Ovary (tissue), 9 donors: ENCODE measurements around the gene FOXP1. TPM values are rescaled to one million over a fixed set of nuclear protein-coding genes. Genes with fewer than 3 reads are reported as not detected.
A peak's percentile ranks its signal among the peaks of the same experiment; 100 is the strongest.

Experiments
- DNase-seq, 5 donors: peaks; one replicate each; pipeline ENCODE4 v3.0.0-alpha.2; 2019 to 2020
- H3K27ac ChIP-seq, 2 donors: fragments of 200-600 bp; one replicate each; pipeline versions ENCODE4 v1.5.1 to v1.8.0; 2019 to 2022
- H3K27me3 ChIP-seq: fragments of 200-600 bp; one replicate; pipeline ENCODE4 v1.8.0; 2022
- H3K36me3 ChIP-seq: fragments of 200-600 bp; sonication (generic); one replicate; pipeline ENCODE4 v1.5.1; 2019
- H3K4me1 ChIP-seq: one replicate; pipeline ENCODE4 v1.8.1; 2013; ENCODE audit warnings: mild to moderate bottlenecking, moderate library complexity; ENCODE audit not compliant: insufficient read depth
- H3K4me3 ChIP-seq: fragments of 200-600 bp; sonication (generic); one replicate; pipeline ENCODE4 v1.5.1; 2017
- H3K9me3 ChIP-seq, 2 donors: fragments of 200-600 bp in 1 of 2; sonication (generic) in 1 of 2; one replicate each; pipeline versions ENCODE4 v1.5.1 to v1.8.1; 2013 to 2019; ENCODE audit warnings: mild to moderate bottlenecking in 1 of 2, moderate library complexity in 1 of 2
- CTCF ChIP-seq, 3 donors: fragments of 450-650 bp in 2 of 3; fragments of 200-600 bp in 1 of 3; IDR thresholded peaks; one replicate each; pipeline versions ENCODE4 v1.5.1 to v1.8.0; 2016 to 2022; ENCODE audit warnings: antibody characterized with exemption in 3 of 3, mild to moderate bottlenecking in 1 of 3
- EP300 ChIP-seq: sonication (generic); formaldehyde crosslinking; IDR thresholded peaks from one replicate; pipeline ENCODE4 v1.6.1; 2017; ENCODE audit warnings: antibody characterized with exemption
- POLR2A ChIP-seq: fragments of 450-650 bp; IDR thresholded peaks from one replicate; pipeline ENCODE4 v1.6.1; 2017; ENCODE audit warnings: antibody characterized with exemption, mild to moderate bottlenecking, moderate library complexity
- WGBS, 3 donors: extraction: QIAGEN DNeasy Blood & Tissue Kit in 1 of 3; methylation state at CpG; one replicate each; pipeline versions ENCODE4 v1.1.5 to v1.1.7; 2013 to 2017; 5-methylcytosine and 5-hydroxymethylcytosine counted together
- intact Hi-C, 4 donors: fragments of 100-400 bp; cut with DNase I; formaldehyde crosslinking; loops; one replicate each; pipeline versions ENCODE4 v1.11.0 to v1.15.1; 2022 to 2023
- polyA plus RNA-seq, 2 donors: library from polyadenylated mRNA; stranded (reverse); fragments of 200-250 nt in 1 of 2; fragments of 350-450 nt in 1 of 2; fragmentation: Illumina TruSeq in 1 of 2; extraction: RNeasy Lipid Tissue Mini Kit (QIAGEN cat#74804) in 1 of 2; gene quantifications; one replicate each; pipeline ENCODE4 v1.2.3, GENCODE V29; 2013 to 2014
- total RNA-seq, 7 donors: library from RNA; depleted of rRNA in 2 of 7; stranded (reverse); fragments of >200 nt in 2 of 7; fragmentation: NEBNext Ultra II Directional in 3 of 7; extraction: Animal tissue kit (Norgen Biotek cat#: 25700) in 3 of 7; gene quantifications; one replicate each; pipeline versions ENCODE4 v1.1.0 to v1.2.4, GENCODE V29; 2016 to 2023
- donor health status: DM: no; HTN: no; CAD: no; lungs with moderate emphysema.
- donor health status: DM: no; HTN: no; CAD: no.
- donor health status: Bipolar disorder and iron deficiency.
- donor health status: DM: yes; HTN: yes; CAD: no.
- donor health status: DM: no; HTN: no; CAD: no.
- donor health status: DM: yes; HTN: yes; CAD: no.

FOXP1 gene
- total and polyA plus RNA-seq, 9 donors, result 31.7 to 126 (median 114) TPM

- WGBS, 3 donors, result 95 to 98% (median 97%) methylated on average over 2 of the region's 2 CpGs
- Histone ChIP-seq H3K27ac (no peak overlapping the region), H3K27me3 (no peaks in the 10 kb centered on the region), H3K4me3 (no peak overlapping the region), H3K36me3 (no peaks in the 10 kb centered on the region), H3K9me3 (no peaks in the 10 kb centered on the region), H3K4me1 (peaks cover 5% of the 10 kb centered on the region)
- intact Hi-C loops, result no loop called here
- DNase-seq, result no peak
- TF ChIP-seq EP300 (no peak), POLR2A (no peak), CTCF (IDR thresholded peaks at IDR 0.05) (no peak)
Observed at GRCh38 chr3:71315431-71315830, 268.1 kb downstream of the FOXP1 start.

- TF ChIP-seq EP300 (no peak), POLR2A (no peak), CTCF (IDR thresholded peaks at IDR 0.05) (no peak)
- intact Hi-C loops, result no loop called here
- no peaks in the 10 kb centered on the region for H3K36me3 ChIP-seq
- H3K4me1 ChIP-seq, result peaks cover 1% of the 10 kb centered on the region
- H3K4me3 ChIP-seq, result no peak overlapping the region
- no peak overlapping the region for H3K27ac ChIP-seq
- WGBS, 3 donors, result 99 to 100% (median 99%) methylated on average over 2 of the region's 2 CpGs
- DNase-seq, result no peak
- no peaks in the 10 kb centered on the region for H3K27me3 ChIP-seq
- H3K9me3 ChIP-seq, result no peaks in the 10 kb centered on the region
Observed at GRCh38 chr3:71313844-71314243, 269.7 kb downstream of the FOXP1 start.

GRCh38 chr3:71312461-71312860 is 271.1 kb downstream of the FOXP1 start:
- Histone ChIP-seq H3K4me1 (peaks cover 4% of the 10 kb centered on the region), H3K27ac (no peak overlapping the region), H3K36me3 (no peaks in the 10 kb centered on the region), H3K4me3 (no peak overlapping the region), H3K27me3 (no peaks in the 10 kb centered on the region), H3K9me3 (no peaks in the 10 kb centered on the region)
- intact Hi-C loops, result no loop called here
- TF ChIP-seq EP300 (no peak), CTCF (IDR thresholded peaks at IDR 0.05) (no peak), POLR2A (no peak)
- no peak for DNase-seq
- WGBS, 3 donors, result 84 to 94% (median 90%) methylated on average over 5 of the region's 5 CpGs

DNA sequence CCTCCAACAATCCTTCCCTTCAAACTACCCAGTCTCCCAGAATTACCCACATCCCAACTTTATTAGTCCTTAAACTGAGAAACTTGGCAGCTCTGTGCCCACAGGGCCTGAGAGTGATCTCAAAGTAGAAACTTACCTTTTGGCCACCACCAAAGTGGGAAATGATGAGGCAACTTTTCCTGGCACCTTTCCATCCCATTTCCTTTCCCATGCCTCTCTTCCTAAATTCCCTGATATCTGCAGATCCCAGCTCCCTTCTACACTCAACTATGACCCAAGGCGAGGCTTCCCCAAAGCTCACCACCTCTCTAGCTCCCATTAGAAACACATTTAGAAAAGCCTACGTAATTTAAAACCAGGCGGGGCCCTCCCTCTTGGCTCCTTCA is 271.9 kb downstream of the FOXP1 start:
- Histone ChIP-seq H3K9me3 (no peaks in the 10 kb centered on the region), H3K36me3 (no peaks in the 10 kb centered on the region), H3K27me3 (no peaks in the 10 kb centered on the region), H3K4me3 (no peak overlapping the region), H3K4me1 (peaks cover 4% of the 10 kb centered on the region), H3K27ac (no peak overlapping the region)
- peak in 1 of 5 donors; percentile 28 for DNase-seq
- intact Hi-C loops, result loop anchor here in 1 of 4 donors (2.0 kb wide), 1 partner anchor 43 kb away; no protein-coding TSS in a partner anchor
- WGBS, 3 donors, result 91 to 93% (median 92%) methylated on average over 3 of the region's 3 CpGs
- TF ChIP-seq POLR2A (no peak), CTCF (IDR thresholded peaks at IDR 0.05) (no peak), EP300 (no peak)
